SU-DHL-6 (cell line): ENCODE measurements around the gene DLST.

Source experiments
- EZH2phosphoT487 ChIP-seq: fragments of 200-600 bp; sonication (generic), shearing (Covaris generic); conservative IDR thresholded peaks from 2 replicates; pipeline ENCODE4 v1.6.1; 2018; ENCODE audit warnings: mild to moderate bottlenecking, antibody characterized with exemption, low read length, moderate library complexity, mixed read lengths
- TF ChIP-seq, protein P1 (sequence below): fragments of 200-600 bp; sonication (generic); IDR thresholded peaks from one replicate; pipeline ENCODE4 v1.5.1; 2017; ENCODE audit warnings: antibody characterized with exemption, mild to moderate bottlenecking, low read length, moderate library complexity; ENCODE audit not compliant: insufficient read depth, poor library complexity, severe bottlenecking

DNA sequence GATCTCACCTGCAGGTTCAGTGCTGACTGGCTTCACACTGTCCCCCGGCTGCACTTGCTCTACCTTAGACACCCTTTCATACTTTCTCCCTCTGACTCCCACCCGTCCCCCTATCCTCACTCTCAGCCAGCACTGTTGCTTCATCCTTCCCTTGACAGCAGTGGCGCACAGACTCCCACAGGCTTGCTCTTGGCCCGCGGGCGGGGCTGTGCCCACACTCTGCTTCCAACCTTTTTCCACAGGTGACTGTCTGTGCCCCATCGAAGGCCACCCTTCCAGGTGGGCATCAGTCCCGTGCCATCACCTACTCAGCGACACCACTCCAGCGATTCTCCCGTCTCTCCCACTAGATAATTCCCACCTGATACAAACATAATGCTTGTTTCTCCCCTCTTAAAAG, 42.3 kb downstream of the DLST start:
- TF ChIP-seq, protein P1, sequence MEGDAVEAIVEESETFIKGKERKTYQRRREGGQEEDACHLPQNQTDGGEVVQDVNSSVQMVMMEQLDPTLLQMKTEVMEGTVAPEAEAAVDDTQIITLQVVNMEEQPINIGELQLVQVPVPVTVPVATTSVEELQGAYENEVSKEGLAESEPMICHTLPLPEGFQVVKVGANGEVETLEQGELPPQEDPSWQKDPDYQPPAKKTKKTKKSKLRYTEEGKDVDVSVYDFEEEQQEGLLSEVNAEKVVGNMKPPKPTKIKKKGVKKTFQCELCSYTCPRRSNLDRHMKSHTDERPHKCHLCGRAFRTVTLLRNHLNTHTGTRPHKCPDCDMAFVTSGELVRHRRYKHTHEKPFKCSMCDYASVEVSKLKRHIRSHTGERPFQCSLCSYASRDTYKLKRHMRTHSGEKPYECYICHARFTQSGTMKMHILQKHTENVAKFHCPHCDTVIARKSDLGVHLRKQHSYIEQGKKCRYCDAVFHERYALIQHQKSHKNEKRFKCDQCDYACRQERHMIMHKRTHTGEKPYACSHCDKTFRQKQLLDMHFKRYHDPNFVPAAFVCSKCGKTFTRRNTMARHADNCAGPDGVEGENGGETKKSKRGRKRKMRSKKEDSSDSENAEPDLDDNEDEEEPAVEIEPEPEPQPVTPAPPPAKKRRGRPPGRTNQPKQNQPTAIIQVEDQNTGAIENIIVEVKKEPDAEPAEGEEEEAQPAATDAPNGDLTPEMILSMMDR, result no peak
- no peak for TF ChIP-seq EZH2phosphoT487
